HL-60 (cell line): ENCODE results near the gene ANKRD17.

Experiments
- DNase-seq, 2 experiments: peaks; one replicate each; pipeline ENCODE4 v3.0.0-alpha.2; 2010 to 2020; ENCODE audit warnings: low read depth in 1 of 2, low spot score in 1 of 2
- H3K27ac ChIP-seq: fragments of 250-450 bp; sonication (Bioruptor Pico); replicated peaks from 2 replicates; pipeline ENCODE4 v1.5.1; 2020; ENCODE audit warnings: mild to moderate bottlenecking, moderate library complexity
- H3K27me3 ChIP-seq: fragments of 250-450 bp; sonication (Bioruptor Pico); 2 replicates; pipeline ENCODE4 v1.5.1; 2021; ENCODE audit warnings: mild to moderate bottlenecking, moderate library complexity; ENCODE audit not compliant: insufficient read depth, poor library complexity, severe bottlenecking
- H3K4me3 ChIP-seq: replicated peaks from 2 replicates; pipeline ENCODE4 v1.5.1; 2011; ENCODE audit warnings: mild to moderate bottlenecking, control low read depth, low read length; ENCODE audit not compliant: insufficient read depth
- CTCF ChIP-seq: IDR thresholded peaks from one replicate; pipeline ENCODE4 v1.5.1; 2011; ENCODE audit warnings: low read length, control low read depth, inconsistent platforms; ENCODE audit not compliant: insufficient read depth
- GABPA ChIP-seq: IDR thresholded peaks from 2 replicates; pipeline ENCODE4 v1.6.1; 2012; ENCODE audit warnings: low read depth
- POLR2AphosphoS5 ChIP-seq: IDR thresholded peaks from 2 replicates; pipeline ENCODE4 v1.6.1; 2012; ENCODE audit warnings: low read depth
- REST ChIP-seq: IDR thresholded peaks from 2 replicates; pipeline ENCODE4 v1.6.1; 2012; ENCODE audit warnings: low read depth; ENCODE audit not compliant: insufficient replicate concordance
- SPI1 ChIP-seq: IDR thresholded peaks from 2 replicates; pipeline ENCODE4 v1.6.1; 2012; ENCODE audit warnings: low read depth, mild to moderate bottlenecking, borderline replicate concordance

Gene ANKRD17

DNA sequence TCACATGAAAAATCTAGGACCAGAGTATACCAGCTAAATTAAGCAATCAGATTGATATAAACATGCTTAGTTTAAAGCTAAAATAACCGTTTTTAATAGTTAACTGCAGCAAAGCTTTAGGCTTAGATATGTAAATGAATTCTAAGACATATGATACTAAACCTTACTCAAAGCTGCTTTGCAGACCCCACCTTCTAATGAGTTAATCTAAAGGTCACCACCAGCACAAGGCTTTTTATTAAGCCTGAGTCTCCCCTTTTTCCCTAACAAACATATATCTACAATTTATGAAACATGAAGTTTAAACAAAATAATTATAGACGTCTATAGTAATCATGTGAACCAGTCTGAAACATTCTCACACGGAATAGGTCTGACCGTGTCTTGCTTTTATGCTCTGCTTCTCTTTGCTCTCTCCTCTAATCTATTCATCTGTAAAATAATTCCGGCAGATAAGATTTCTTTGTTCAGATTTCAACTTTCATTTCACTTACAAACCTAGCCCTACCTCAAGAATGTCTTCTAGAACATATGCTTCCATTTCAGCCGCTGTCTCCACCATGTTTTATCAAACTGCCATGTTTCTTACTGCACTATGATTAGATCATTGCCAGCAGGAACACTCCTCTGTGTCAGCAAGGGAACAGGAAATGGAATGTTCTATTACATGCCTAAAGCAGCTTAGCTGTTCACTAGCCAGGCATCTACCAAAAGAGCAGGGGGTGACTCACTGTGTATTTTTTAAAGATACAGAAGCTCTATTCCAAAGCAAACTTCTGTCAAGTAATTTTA is 35.9 kb downstream of the ANKRD17 start:
- DNase-seq, result peak; percentile 56 to 85

GRCh38 chr4:73221734-73222133 is 36.9 kb downstream of the ANKRD17 start:
- DNase-seq, result no peak
- TF ChIP-seq SPI1 (no peak), POLR2AphosphoS5 (no peak), GABPA (no peak), CTCF (no peak), REST (no peak)
- Histone ChIP-seq H3K27ac (no peak overlapping the region), H3K27me3 (no peaks in the 10 kb centered on the region), H3K4me3 (no peak overlapping the region)

More for the DNA sequence above, 35.9 kb downstream of the ANKRD17 start:
- Histone ChIP-seq H3K27ac (peak overlapping the region; percentile 72), H3K27me3 (no peaks in the 10 kb centered on the region), H3K4me3 (peak overlapping the region; percentile 52)
- peak; percentile 80 for TF ChIP-seq POLR2AphosphoS5
- TF ChIP-seq CTCF, result no peak
- peak; percentile 14 for TF ChIP-seq REST

DNA sequence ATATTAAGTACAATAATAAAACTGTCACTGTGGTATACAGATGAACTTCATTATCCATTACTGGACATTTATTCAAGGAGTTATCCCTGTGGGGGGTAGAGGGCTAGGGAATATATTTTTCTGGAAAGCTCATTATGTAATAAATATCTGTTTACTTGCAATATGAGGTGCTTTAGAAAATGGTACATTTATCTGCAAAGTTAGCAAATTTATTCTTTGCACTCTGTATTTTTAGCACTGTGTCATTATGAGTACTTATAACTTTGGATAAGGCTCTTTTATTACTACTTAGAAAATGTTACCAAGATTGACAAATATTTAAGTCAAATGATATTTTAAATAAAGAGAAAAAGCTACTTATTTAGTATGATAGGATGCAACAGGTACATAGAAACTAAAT is 37.8 kb downstream of the ANKRD17 start:
- H3K27me3 ChIP-seq, result no peaks in the 10 kb centered on the region
- TF ChIP-seq GABPA (no peak), SPI1 (no peak), POLR2AphosphoS5 (no peak), REST (no peak), CTCF (no peak)
- H3K27ac ChIP-seq, result no peak overlapping the region
- no peak overlapping the region for H3K4me3 ChIP-seq
- no peak for DNase-seq
